GM23338 (cell line): ENCODE measurements around the gene GRID1. TPM values are rescaled to one million over a fixed set of nuclear protein-coding genes. Genes with fewer than 3 reads are reported as not detected.

Experiments used
- ATAC-seq: fragments of 200-7000 bp; cut with Tn5 transposase; 3 replicates; pipeline ENCODE4 v1.9.1; 2020
- DNase-seq: peaks from one replicate; pipeline ENCODE4 v3.0.0-alpha.2; 2015; ENCODE audit warnings: low spot score
- H2AFZ ChIP-seq: fragments of 200-600 bp; sonication (generic); 2 replicates; pipeline ENCODE4 v1.8.0; 2016; ENCODE audit warnings: antibody characterized with exemption, mild to moderate bottlenecking, moderate library complexity
- H3F3A ChIP-seq: fragments of 200-600 bp; sonication (generic); replicated peaks from 2 replicates; pipeline ENCODE4 v1.8.0; 2017; ENCODE audit warnings: antibody characterized with exemption, mixed run types, low read depth
- H3K27ac ChIP-seq: fragments of 200-600 bp; sonication (generic); 2 replicates; pipeline ENCODE4 v1.6.1; 2016; ENCODE audit warnings: low read depth
- H3K27me3 ChIP-seq: fragments of 200-600 bp; sonication (generic); 2 replicates; pipeline ENCODE4 v1.8.0; 2016; ENCODE audit warnings: mild to moderate bottlenecking, mixed run types, moderate library complexity; ENCODE audit not compliant: insufficient read depth
- H3K36me3 ChIP-seq: fragments of 200-600 bp; sonication (generic); 2 replicates; pipeline ENCODE4 v1.8.0; 2016; ENCODE audit warnings: mild to moderate bottlenecking; ENCODE audit not compliant: insufficient read depth
- H3K4me1 ChIP-seq: fragments of 200-600 bp; sonication (generic); 2 replicates; pipeline ENCODE4 v1.8.0; 2016; ENCODE audit warnings: mild to moderate bottlenecking, moderate library complexity; ENCODE audit not compliant: insufficient read depth
- H3K4me2 ChIP-seq: fragments of 200-600 bp; sonication (generic); 2 replicates; pipeline ENCODE4 v1.7.1; 2017; ENCODE audit warnings: mixed run types
- H3K4me3 ChIP-seq: fragments of 200-600 bp; sonication (generic); 2 replicates; pipeline ENCODE4 v1.6.1; 2016; ENCODE audit warnings: mixed run types
- H3K79me2 ChIP-seq: fragments of 200-600 bp; sonication (generic); replicated peaks from 2 replicates; pipeline ENCODE4 v1.8.0; 2017; ENCODE audit warnings: mild to moderate bottlenecking; ENCODE audit not compliant: insufficient read depth
- H3K9me2 ChIP-seq: fragments of 200-600 bp; sonication (generic); 2 replicates; pipeline ENCODE4 v1.8.0; 2017; ENCODE audit not compliant: insufficient read depth
- H4K20me1 ChIP-seq: fragments of 200-600 bp; sonication (generic); replicated peaks from 2 replicates; pipeline ENCODE4 v1.8.0; 2017; ENCODE audit warnings: mild to moderate bottlenecking; ENCODE audit not compliant: insufficient read depth
- H3K27ac Mint-ChIP-seq: 2 replicates; pipeline ENCODE4 v1.8.0; 2020; ENCODE audit warnings: inconsistent platforms, mild to moderate bottlenecking, moderate library complexity, mixed read lengths
- H3K27me3 Mint-ChIP-seq: 3 replicates; pipeline ENCODE4 v1.8.0; 2022; ENCODE audit warnings: low read depth, mild to moderate bottlenecking, moderate library complexity, mixed read lengths, inconsistent platforms; ENCODE audit not compliant: insufficient read depth, poor library complexity
- H3K36me3 Mint-ChIP-seq: 3 replicates; pipeline ENCODE4 v1.8.0; 2021; ENCODE audit warnings: low read depth, mild to moderate bottlenecking, inconsistent platforms, moderate library complexity, mixed read lengths
- H3K4me1 Mint-ChIP-seq: 3 replicates; pipeline ENCODE4 v1.8.0; 2020; ENCODE audit warnings: mild to moderate bottlenecking, inconsistent platforms, mixed read lengths
- H3K4me3 Mint-ChIP-seq: 3 replicates; pipeline ENCODE4 v1.8.0; 2021; ENCODE audit warnings: moderate library complexity, mild to moderate bottlenecking, inconsistent platforms, mixed read lengths
- H3K9me3 Mint-ChIP-seq: 3 replicates; pipeline ENCODE4 v1.8.0; 2020; ENCODE audit warnings: moderate library complexity, mild to moderate bottlenecking, inconsistent platforms, mixed read lengths
- EZH2 ChIP-seq: fragments of 200-600 bp; sonication (generic); IDR thresholded peaks from one replicate; pipeline ENCODE4 v1.8.0; 2017; ENCODE audit warnings: antibody characterized with exemption, mild to moderate bottlenecking, low read depth; ENCODE audit not compliant: unreplicated experiment
- EZH2phosphoT487 ChIP-seq: fragments of 200-600 bp; sonication (generic); IDR thresholded peaks from one replicate; pipeline ENCODE4 v1.8.1; 2018; ENCODE audit warnings: antibody characterized with exemption; ENCODE audit not compliant: unreplicated experiment
- JUNB ChIP-seq: IDR thresholded peaks from one replicate; pipeline ENCODE4 v1.6.1; 2016; ENCODE audit warnings: antibody characterized with exemption; ENCODE audit not compliant: unreplicated experiment
- NANOG ChIP-seq: IDR thresholded peaks from 2 replicates; pipeline ENCODE4 v1.6.1; 2016; ENCODE audit warnings: antibody characterized with exemption, borderline replicate concordance
- POLR2AphosphoS5 ChIP-seq: IDR thresholded peaks from 2 replicates; pipeline ENCODE4 v1.6.1; 2016; ENCODE audit warnings: antibody characterized with exemption, low read depth
- STAT1 ChIP-seq: IDR thresholded peaks from one replicate; pipeline ENCODE4 v1.6.1; 2016; ENCODE audit warnings: antibody characterized with exemption; ENCODE audit not compliant: unreplicated experiment
- ZNF331 ChIP-seq: fragments of 250-450 bp; sonication (Bioruptor Pico); IDR thresholded peaks from 2 replicates; pipeline ENCODE4 v1.5.0; 2020; ENCODE audit warnings: low read depth, mild to moderate bottlenecking, moderate library complexity
- polyA plus RNA-seq: library from polyadenylated mRNA; unstranded; fragments of >200 nt; fragmentation: Nextera tagmentation; extraction: Ambion mirVana; gene quantifications from 2 replicates; pipeline ENCODE4 v1.2.1, GENCODE V29; 2016
- total RNA-seq: library from RNA; depleted of rRNA; stranded (reverse); fragments of >200 nt; shearing (Covaris generic); gene quantifications from 2 replicates; pipeline ENCODE4 v1.2.3, GENCODE V29; 2014
- TF ChIP-seq, protein P1 (sequence below), 2 experiments: fragments of 200-600 bp in 1 of 2; sonication (generic) in 1 of 2; conservative IDR thresholded peaks; 2 replicates each; pipeline versions ENCODE4 v1.5.1 to v1.6.1; 2016 to 2017; ENCODE audit warnings: antibody characterized with exemption in 2 of 2, low read depth in 2 of 2, mild to moderate bottlenecking in 2 of 2, moderate library complexity in 1 of 2
- TF ChIP-seq, protein P2 (sequence below): IDR thresholded peaks from 2 replicates; pipeline ENCODE4 v1.6.1; 2016; ENCODE audit warnings: antibody characterized with exemption
- TF ChIP-seq, protein P3 (sequence below): IDR thresholded peaks from one replicate; pipeline ENCODE4 v1.6.1; 2018; ENCODE audit warnings: antibody characterized with exemption; ENCODE audit not compliant: unreplicated experiment

The GRID1 gene
- total and polyA plus RNA-seq, 2 experiments from 2014 or later, result 0.14 to 0.15 TPM

DNA sequence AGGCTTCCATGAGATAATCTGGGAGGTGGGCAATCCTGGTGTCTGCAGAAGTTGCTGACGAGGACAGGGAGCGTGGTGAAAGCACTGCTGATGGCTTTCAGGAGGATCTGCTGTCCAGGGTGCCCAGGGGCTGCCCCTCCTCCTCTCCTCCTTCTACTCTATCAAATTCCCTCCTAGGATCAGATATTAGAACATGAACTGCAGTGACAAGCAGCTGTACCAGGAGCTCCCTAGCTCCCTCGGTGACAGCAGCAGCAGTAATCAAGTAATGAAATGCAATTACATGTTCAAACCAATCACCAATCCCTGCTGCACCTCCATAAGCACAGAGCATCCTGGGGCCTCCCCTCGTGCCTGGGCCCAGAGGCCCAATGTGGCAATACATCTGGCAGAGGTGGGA is 46.9 kb downstream of the GRID1 start (continued):
- TF ChIP-seq, protein P1, sequence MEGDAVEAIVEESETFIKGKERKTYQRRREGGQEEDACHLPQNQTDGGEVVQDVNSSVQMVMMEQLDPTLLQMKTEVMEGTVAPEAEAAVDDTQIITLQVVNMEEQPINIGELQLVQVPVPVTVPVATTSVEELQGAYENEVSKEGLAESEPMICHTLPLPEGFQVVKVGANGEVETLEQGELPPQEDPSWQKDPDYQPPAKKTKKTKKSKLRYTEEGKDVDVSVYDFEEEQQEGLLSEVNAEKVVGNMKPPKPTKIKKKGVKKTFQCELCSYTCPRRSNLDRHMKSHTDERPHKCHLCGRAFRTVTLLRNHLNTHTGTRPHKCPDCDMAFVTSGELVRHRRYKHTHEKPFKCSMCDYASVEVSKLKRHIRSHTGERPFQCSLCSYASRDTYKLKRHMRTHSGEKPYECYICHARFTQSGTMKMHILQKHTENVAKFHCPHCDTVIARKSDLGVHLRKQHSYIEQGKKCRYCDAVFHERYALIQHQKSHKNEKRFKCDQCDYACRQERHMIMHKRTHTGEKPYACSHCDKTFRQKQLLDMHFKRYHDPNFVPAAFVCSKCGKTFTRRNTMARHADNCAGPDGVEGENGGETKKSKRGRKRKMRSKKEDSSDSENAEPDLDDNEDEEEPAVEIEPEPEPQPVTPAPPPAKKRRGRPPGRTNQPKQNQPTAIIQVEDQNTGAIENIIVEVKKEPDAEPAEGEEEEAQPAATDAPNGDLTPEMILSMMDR (conservative IDR thresholded peaks at IDR 0.05; ENCODE audit: low read depth in 2 of 2), result no peak
- TF ChIP-seq ZNF331 (no peak), JUNB (no peak), NANOG (no peak), EZH2phosphoT487 (no peak)

DNA sequence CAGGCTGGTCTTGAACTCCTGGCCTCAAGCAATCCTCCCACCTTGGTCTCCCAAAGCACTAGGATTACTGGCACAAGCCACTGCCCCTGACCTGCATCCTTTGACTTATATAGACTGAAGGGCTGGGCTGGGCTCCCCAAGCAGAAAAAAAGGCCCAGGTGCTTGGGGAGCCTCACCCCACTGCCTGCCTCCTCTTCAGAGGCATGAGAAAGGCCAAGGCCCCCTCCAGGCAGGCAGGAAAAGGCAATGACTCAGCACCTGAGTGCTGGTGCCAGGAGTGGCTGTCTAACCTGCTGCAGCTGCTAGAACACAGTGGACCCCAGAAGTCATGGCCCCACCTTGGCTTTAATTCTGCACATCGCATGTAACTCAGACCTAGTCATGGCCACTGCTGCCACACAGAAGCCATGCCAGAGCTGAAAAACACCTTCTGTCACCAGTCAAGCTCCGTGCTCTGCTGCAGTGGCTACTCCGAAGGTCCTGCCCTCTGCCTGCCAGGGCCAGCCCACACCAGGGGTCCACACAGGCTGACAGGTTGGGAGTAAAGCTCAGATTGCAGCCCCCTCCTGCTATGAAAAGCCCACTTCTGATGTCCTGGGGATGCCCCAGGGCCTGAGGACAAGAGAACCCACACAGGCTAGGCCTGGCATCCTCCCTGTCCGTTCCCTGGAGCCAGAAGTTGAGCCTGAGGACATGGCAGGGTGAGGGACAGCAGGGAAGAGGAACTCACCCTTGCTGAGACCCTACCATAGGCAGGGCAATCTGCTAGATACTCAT is 48.5 kb downstream of the GRID1 start:
- Mint-ChIP-seq H3K27me3 (no peaks in the 10 kb centered on the region), H3K36me3 (no peaks in the 10 kb centered on the region), H3K27ac (no peak overlapping the region), H3K4me3 (no peak overlapping the region), H3K9me3 (no peaks in the 10 kb centered on the region), H3K4me1 (peaks cover 5% of the 10 kb centered on the region; the same call in 2 of the 3 replicates)
- ATAC-seq (no peak), DNase-seq (no peak)
- Histone ChIP-seq H2AFZ (no peak overlapping the region), H3F3A (no peaks in the 10 kb centered on the region), H3K27me3 (no peaks in the 10 kb centered on the region), H3K36me3 (no peaks in the 10 kb centered on the region), H3K4me2 (no peak overlapping the region), H3K4me3 (no peak overlapping the region), H3K9me2 (no peaks in the 10 kb centered on the region), H3K79me2 (no peaks in the 10 kb centered on the region), H3K27ac (no peak overlapping the region), H4K20me1 (no peaks in the 10 kb centered on the region), H3K4me1 (no peaks in the 10 kb centered on the region)
- TF ChIP-seq JUNB (no peak), ZNF331 (no peak), NANOG (no peak), EZH2phosphoT487 (no peak), EZH2 (no peak), POLR2AphosphoS5 (no peak), STAT1 (no peak)
- TF ChIP-seq, protein P2, sequence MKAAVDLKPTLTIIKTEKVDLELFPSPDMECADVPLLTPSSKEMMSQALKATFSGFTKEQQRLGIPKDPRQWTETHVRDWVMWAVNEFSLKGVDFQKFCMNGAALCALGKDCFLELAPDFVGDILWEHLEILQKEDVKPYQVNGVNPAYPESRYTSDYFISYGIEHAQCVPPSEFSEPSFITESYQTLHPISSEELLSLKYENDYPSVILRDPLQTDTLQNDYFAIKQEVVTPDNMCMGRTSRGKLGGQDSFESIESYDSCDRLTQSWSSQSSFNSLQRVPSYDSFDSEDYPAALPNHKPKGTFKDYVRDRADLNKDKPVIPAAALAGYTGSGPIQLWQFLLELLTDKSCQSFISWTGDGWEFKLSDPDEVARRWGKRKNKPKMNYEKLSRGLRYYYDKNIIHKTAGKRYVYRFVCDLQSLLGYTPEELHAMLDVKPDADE, result no peak
- TF ChIP-seq, protein P3, sequence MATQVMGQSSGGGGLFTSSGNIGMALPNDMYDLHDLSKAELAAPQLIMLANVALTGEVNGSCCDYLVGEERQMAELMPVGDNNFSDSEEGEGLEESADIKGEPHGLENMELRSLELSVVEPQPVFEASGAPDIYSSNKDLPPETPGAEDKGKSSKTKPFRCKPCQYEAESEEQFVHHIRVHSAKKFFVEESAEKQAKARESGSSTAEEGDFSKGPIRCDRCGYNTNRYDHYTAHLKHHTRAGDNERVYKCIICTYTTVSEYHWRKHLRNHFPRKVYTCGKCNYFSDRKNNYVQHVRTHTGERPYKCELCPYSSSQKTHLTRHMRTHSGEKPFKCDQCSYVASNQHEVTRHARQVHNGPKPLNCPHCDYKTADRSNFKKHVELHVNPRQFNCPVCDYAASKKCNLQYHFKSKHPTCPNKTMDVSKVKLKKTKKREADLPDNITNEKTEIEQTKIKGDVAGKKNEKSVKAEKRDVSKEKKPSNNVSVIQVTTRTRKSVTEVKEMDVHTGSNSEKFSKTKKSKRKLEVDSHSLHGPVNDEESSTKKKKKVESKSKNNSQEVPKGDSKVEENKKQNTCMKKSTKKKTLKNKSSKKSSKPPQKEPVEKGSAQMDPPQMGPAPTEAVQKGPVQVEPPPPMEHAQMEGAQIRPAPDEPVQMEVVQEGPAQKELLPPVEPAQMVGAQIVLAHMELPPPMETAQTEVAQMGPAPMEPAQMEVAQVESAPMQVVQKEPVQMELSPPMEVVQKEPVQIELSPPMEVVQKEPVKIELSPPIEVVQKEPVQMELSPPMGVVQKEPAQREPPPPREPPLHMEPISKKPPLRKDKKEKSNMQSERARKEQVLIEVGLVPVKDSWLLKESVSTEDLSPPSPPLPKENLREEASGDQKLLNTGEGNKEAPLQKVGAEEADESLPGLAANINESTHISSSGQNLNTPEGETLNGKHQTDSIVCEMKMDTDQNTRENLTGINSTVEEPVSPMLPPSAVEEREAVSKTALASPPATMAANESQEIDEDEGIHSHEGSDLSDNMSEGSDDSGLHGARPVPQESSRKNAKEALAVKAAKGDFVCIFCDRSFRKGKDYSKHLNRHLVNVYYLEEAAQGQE, result no peak
- TF ChIP-seq, protein P1 (conservative IDR thresholded peaks at IDR 0.05; ENCODE audit: low read depth in 2 of 2), result no peak
